ENCODE results near the gene ZC3H7B. TPM values are rescaled to one million over a fixed set of nuclear protein-coding genes. Genes with fewer than 3 reads are reported as not detected.
A peak's percentile ranks its signal among the peaks of the same experiment; 100 is the strongest.

ZC3H7B gene
- total RNA-seq, 6 experiments from 2014 or later, result 26.5 to 50.1 (median 42.7) TPM

- H3K27me3 ChIP-seq, result no peaks in the 10 kb centered on the region
- TF ChIP-seq CTCF (IDR thresholded peaks at IDR 0.05), result no peak
- no peak for TF ChIP-seq POLR2A (IDR thresholded peaks at IDR 0.05)
- intact Hi-C loops (cut with DNase I), result no loop called here
- H3K4me1 ChIP-seq, result peaks cover 0 to 25% (median 9%) of the 10 kb centered on the region in 4 donors
- H3K4me3 ChIP-seq, result peak overlapping the region in 2 of 3 donors; percentile 66 to 71
- ATAC-seq (no peak), DNase-seq (no peak)
- peaks cover 0 to 7% (median 0%) of the 10 kb centered on the region in 4 donors for H3K36me3 ChIP-seq
- no peak overlapping the region for H3K27ac ChIP-seq
- H3K9me3 ChIP-seq, result no peaks in the 10 kb centered on the region
- 42% methylated on average over 2 of the region's 3 CpGs for WGBS (ENCODE audit: insufficient coverage, low coverage, low lambda C conversion rate, missing lambda C conversion rate)
These were observed 68.1 kb downstream of the ZC3H7B start for GRCh38 chr22:41369424-41369745.

DNA sequence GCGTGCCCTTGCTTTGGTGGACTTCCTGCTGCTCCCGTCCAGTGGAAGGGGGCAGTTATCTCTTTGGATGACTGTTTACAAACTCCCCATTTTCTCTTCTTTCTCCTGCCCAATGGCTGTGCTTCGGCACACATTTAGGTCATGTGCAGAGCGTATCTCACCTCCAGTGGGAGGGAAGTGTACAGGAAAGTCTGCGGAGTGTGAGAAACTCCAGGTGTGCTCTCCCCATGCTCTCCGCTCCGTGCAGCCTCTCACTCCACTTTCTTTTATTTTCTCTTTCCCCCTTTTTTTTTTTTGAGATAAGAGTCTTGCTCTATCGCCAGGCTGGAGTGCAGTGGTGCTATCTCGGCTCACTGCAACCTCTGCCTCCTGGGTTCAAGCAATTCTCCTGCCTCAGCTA lies 68.5 kb downstream of the ZC3H7B start:
- ATAC-seq, result no peak
- Histone ChIP-seq H3K4me3 (no peak overlapping the region), H3K9me3 (no peaks in the 10 kb centered on the region), H3K4me1 (peaks cover 0 to 24% (median 9%) of the 10 kb centered on the region in 4 donors), H3K36me3 (peaks cover 0 to 7% (median 0%) of the 10 kb centered on the region in 4 donors), H3K27ac (no peak overlapping the region), H3K27me3 (no peaks in the 10 kb centered on the region)
- DNase-seq, result no peak
- TF ChIP-seq CTCF (IDR thresholded peaks at IDR 0.05), result no peak
- TF ChIP-seq POLR2A (IDR thresholded peaks at IDR 0.05), result no peak
- 60% methylated on average over 7 of the region's 9 CpGs for WGBS (ENCODE audit: insufficient coverage, low coverage, low lambda C conversion rate, missing lambda C conversion rate)
- intact Hi-C loops (cut with DNase I), result no loop called here

DNA sequence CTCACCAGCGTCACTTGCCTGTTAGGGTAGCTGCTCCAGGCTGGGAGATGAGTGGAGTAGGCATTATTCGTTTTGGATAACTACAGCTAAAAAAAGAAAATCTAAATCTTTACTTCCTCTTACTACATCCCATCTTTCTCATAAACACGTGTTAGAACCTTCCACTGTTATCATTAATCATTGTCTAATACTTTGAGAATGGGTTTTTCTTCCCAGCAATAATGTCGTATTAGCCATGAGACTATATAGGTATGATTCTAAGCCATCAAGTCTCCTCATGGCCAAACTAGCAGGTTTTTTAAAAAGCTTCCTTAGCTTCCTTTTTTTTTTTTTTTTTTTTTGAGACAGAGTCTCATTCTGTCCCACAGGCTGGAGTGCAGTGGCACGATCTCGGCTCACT lies 76.5 kb downstream of the ZC3H7B start:
- intact Hi-C loops (cut with DNase I), result no loop called here
- no peak for TF ChIP-seq CTCF (IDR thresholded peaks at IDR 0.05)
- TF ChIP-seq POLR2A (IDR thresholded peaks at IDR 0.05), result no peak
- peaks cover 0 to under 1% (median 0%) of the 10 kb centered on the region in 4 donors for H3K36me3 ChIP-seq
- no peak overlapping the region for H3K27ac ChIP-seq
- H3K4me1 ChIP-seq, result peaks cover 0 to 19% (median 2%) of the 10 kb centered on the region in 4 donors
- H3K4me3 ChIP-seq, result no peak overlapping the region
- no peaks in the 10 kb centered on the region for H3K27me3 ChIP-seq
- no peak for DNase-seq
- WGBS (ENCODE audit: insufficient coverage, low coverage, low lambda C conversion rate, missing lambda C conversion rate), result 62% methylated on average over 6 of the region's 6 CpGs
- no peaks in the 10 kb centered on the region for H3K9me3 ChIP-seq
- ATAC-seq, result no peak

GRCh38 chr22:41380993-41381328 lies 79.6 kb downstream of the ZC3H7B start:
- H3K4me3 ChIP-seq, result peak overlapping the region; percentile 34 to 94 (median 63)
- no peak for DNase-seq
- TF ChIP-seq CTCF (IDR thresholded peaks at IDR 0.05) (no peak), POLR2A (IDR thresholded peaks at IDR 0.05) (peak; percentile 32)
- peak overlapping the region; percentile 87 to 96 (median 91) for H3K27ac ChIP-seq
- no CpG with 5 or more reads among the region's 22 CpGs for WGBS (ENCODE audit: insufficient coverage, low coverage, low lambda C conversion rate, missing lambda C conversion rate)
- H3K9me3 ChIP-seq, result no peaks in the 10 kb centered on the region
- no peaks in the 10 kb centered on the region for H3K36me3 ChIP-seq
- H3K27me3 ChIP-seq, result no peaks in the 10 kb centered on the region
- intact Hi-C loops (cut with DNase I), result no loop called here
- H3K4me1 ChIP-seq, result peaks cover 0 to 23% (median 2%) of the 10 kb centered on the region in 4 donors
- ATAC-seq, result peak; percentile 65 to 72 (median 67)
